ENCODE measurements around the gene ERMAP. TPM values are rescaled to one million over a fixed set of nuclear protein-coding genes. Genes with fewer than 3 reads are reported as not detected.

ERMAP gene
- total and polyA plus RNA-seq, 2 of the 8 experiments (the other 6 are each of a cell fraction or from before 2014, with no cell fraction given), result 2.5 to 3.9 TPM

- peaks cover 2 to 9% (median 5%) of the 10 kb centered on the region in 4 experiments; a peak in 6 of 7 replicates for H3K4me1 ChIP-seq (replicated peaks in 1 of 4; ENCODE audit: control insufficient read depth in 3 of 4, insufficient read depth in 4 of 4, low read length in 3 of 4)
- H3K79me1 ChIP-seq (ENCODE audit: low read depth, low read length), result peaks cover 6% of the 10 kb centered on the region
- H2AFZ ChIP-seq (ENCODE audit: low read length), result no peak overlapping the region
- H3K36me3 ChIP-seq (ENCODE audit: control insufficient read depth in 2 of 4, insufficient read depth in 4 of 4, low read length in 3 of 4), result peaks cover 0 to 7% (median 3%) of the 10 kb centered on the region in 4 experiments; a peak in 3 of 8 replicates
- FAIRE-seq (no peak), DNase-seq (ENCODE audit: low read depth in 1 of 2, low spot score in 2 of 2) (no peak)
- H2BK15ac ChIP-seq (ENCODE audit: low read length), result no peak overlapping the region
- no peak overlapping the region for H4K5ac ChIP-seq (ENCODE audit: insufficient read length, low read depth, low read length)
- no peak overlapping the region for H3K27ac ChIP-seq (ENCODE audit: low read depth, low read length)
- no peaks in the 10 kb centered on the region for H3K27me3 ChIP-seq (replicated peaks in 1 of 4; ENCODE audit: control insufficient read depth in 3 of 4, extremely low read depth in 1 of 4, insufficient read depth in 3 of 4, low read length in 3 of 4)
- H2BK12ac ChIP-seq (ENCODE audit: low read depth, low read length), result no peak overlapping the region
- no peak overlapping the region for H3K23ac ChIP-seq (ENCODE audit: insufficient read length)
- H3K18ac ChIP-seq (ENCODE audit: extremely low read depth, low read length), result no peak overlapping the region
- H2BK20ac ChIP-seq (ENCODE audit: low read length), result no peak overlapping the region
- no peaks in the 10 kb centered on the region for H4K20me1 ChIP-seq (replicated peaks in 1 of 2; ENCODE audit: control insufficient read depth in 1 of 2, insufficient read depth in 2 of 2, low read length in 2 of 2)
- no peak overlapping the region for H2BK120ac ChIP-seq (replicated peaks; ENCODE audit: low read depth, low read length)
- POLR2A ChIA-PET (ENCODE audit: partially characterized antibody), result interaction anchor here (0.7 to 3.1 kb wide), 4 partner anchors 9 to 28 kb away, joined by 3 to 9 read pairs (median 4); partner anchors contain the start of genes ERMAP and SVBP
- no peak overlapping the region for H3K4me3 ChIP-seq (ENCODE audit: extremely low read depth in 1 of 4, insufficient read depth in 2 of 4, low read depth in 3 of 4, low read length in 4 of 4)
- WGBS, 2 experiments (ENCODE audit: extremely low coverage in 1 of 2, insufficient coverage in 1 of 2, insufficient read length in 1 of 2, insufficient replicate concordance in 2 of 2, low coverage in 1 of 2, low lambda C conversion rate in 2 of 2, missing lambda C conversion rate in 1 of 2), result 78% methylated on average over 4 of the region's 4 CpGs; no CpG with 5 or more reads in 1 of the 2 experiments
- H2AK5ac ChIP-seq (ENCODE audit: low read depth, low read length), result no peak overlapping the region
- no peaks in the 10 kb centered on the region for H3K9me3 ChIP-seq (ENCODE audit: insufficient read depth in 2 of 2, low read depth in 1 of 2, low read length in 1 of 2)
- no peak overlapping the region for H4K91ac ChIP-seq (replicated peaks; ENCODE audit: insufficient read length, low read length)
- H3K4me2 ChIP-seq (ENCODE audit: insufficient read depth in 1 of 2, low read depth in 2 of 2, low read length in 2 of 2), result no peak overlapping the region
- CTCF ChIA-PET (ENCODE audit: partially characterized antibody), result interaction anchor here (1.0 to 5.0 kb wide), 7 partner anchors 10 to 229 kb away, joined by 3 to 30 read pairs (median 5); no protein-coding TSS in a partner anchor
- peaks cover 11% of the 10 kb centered on the region for H3K23me2 ChIP-seq (ENCODE audit: low read depth, low read length)
- TF ChIP-seq KDM5A (IDR thresholded peaks at IDR 0.05; ENCODE audit: low read length) (no peak), BRCA1 (IDR thresholded peaks at IDR 0.05; ENCODE audit: low read depth, low read length) (no peak), ATF2 (IDR thresholded peaks at IDR 0.05; ENCODE audit: low read length) (no peak), PHF8 (conservative IDR thresholded peaks at IDR 0.05; ENCODE audit: low read depth, low read length) (no peak), SIRT6 (IDR thresholded peaks at IDR 0.05; ENCODE audit: low read length) (no peak), YY1 (IDR thresholded peaks at IDR 0.05; ENCODE audit: low read depth, low read length) (no peak)
- no peak overlapping the region for H3K9ac ChIP-seq (replicated peaks in 1 of 4; ENCODE audit: extremely low read depth in 1 of 4, low read depth in 3 of 4, low read length in 3 of 4)
- peaks cover 8 to 21% of the 10 kb centered on the region in 2 experiments; a peak in 3 of 4 replicates for H3K79me2 ChIP-seq (ENCODE audit: control insufficient read depth in 1 of 2, insufficient read depth in 2 of 2, low read length in 2 of 2)
- H3K56ac ChIP-seq (replicated peaks; ENCODE audit: insufficient read length, low read depth, low read length), result no peak overlapping the region
- no peak overlapping the region for H2BK5ac ChIP-seq (ENCODE audit: low read depth, low read length)
- H3K14ac ChIP-seq (ENCODE audit: insufficient read length), result no peak overlapping the region
- H4K8ac ChIP-seq (ENCODE audit: extremely low read depth, insufficient read depth, low read length), result no peak overlapping the region
- no peak overlapping the region for H3K4ac ChIP-seq (replicated peaks; ENCODE audit: insufficient read length, low read depth, low read length)
These were observed 27.7 kb downstream of the ERMAP start for GRCh38 chr1:42844592-42845140.

Measured in H1 (cell line).